GM12801 (cell line): Measurements from ENCODE around the gene FBXO21.

Experiments used
- CTCF ChIP-seq: IDR thresholded peaks from one replicate; pipeline ENCODE4 v1.5.1; 2011; ENCODE audit warnings: control low read depth; ENCODE audit not compliant: insufficient read length; ENCODE audit errors: extremely low read depth

FBXO21 gene

DNA sequence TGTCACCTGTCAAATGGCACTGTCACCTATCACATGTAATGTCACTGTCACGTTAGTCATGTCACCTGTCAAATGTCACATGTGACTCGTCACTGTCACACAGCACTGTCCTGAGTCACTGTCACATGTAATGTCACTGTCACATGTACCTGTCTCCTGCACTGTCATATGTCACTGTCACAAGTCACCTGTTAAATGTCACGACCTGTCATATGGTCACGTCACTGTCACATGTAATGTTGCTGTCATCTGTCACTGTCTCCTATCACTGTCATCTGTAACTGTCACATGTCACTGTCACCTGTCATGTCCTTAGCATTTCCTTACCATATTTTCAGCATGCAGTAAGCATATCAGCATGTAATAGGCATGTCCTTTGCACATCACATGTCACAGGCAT lies 63.9 kb downstream of the FBXO21 start:
- no peak for TF ChIP-seq CTCF

- TF ChIP-seq CTCF = no peak
These were observed 64.5 kb downstream of the FBXO21 start for GRCh38 chr12:117125767-117126166.

- TF ChIP-seq CTCF = no peak
These were observed 65.0 kb downstream of the FBXO21 start for GRCh38 chr12:117125272-117125613.

DNA sequence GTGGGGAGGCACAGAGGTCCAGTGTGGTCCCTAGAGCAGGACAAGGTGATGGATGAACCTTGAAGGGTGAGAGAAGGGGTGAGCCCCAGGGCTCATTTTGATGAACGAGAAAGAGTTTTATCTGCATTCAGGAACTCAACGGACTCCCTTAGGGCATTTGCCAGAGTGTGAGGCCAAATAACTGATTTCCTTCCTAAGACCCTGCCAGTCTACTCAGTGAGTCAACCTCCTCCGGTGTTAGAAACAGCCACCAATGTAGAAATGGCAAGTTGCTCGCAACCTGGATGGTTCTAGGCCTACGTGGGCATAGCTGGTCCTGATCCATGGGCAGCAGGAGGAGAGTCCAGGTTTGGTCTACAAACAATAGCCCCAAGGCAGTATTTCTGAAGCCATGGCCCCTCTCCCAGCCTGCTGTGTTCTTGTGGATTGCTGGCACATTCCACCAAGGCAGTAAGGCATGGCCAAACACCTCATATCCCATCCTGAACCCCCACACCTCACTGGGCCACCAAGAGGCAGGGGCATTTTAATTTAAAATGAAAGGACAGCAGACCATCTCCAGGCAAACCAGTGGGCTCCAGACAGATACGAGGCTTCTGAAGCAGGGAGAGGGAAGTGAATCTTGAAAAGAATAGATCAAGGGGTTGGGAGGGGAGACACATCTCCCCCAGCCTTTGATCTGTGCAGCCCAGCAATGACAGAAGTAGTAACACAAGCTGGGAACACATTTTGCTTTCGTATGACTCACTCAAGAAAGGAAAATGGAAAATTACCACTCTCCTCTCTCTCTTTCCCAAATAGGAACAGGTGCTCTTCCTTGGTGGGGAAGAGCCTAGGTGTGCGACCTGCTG lies 65.6 kb downstream of the FBXO21 start:
- TF ChIP-seq CTCF = no peak

GRCh38 chr12:117121441-117121840 lies 68.8 kb downstream of the FBXO21 start:
- no peak for TF ChIP-seq CTCF

GRCh38 chr12:117120787-117121186 lies 69.5 kb downstream of the FBXO21 start:
- no peak for TF ChIP-seq CTCF

DNA sequence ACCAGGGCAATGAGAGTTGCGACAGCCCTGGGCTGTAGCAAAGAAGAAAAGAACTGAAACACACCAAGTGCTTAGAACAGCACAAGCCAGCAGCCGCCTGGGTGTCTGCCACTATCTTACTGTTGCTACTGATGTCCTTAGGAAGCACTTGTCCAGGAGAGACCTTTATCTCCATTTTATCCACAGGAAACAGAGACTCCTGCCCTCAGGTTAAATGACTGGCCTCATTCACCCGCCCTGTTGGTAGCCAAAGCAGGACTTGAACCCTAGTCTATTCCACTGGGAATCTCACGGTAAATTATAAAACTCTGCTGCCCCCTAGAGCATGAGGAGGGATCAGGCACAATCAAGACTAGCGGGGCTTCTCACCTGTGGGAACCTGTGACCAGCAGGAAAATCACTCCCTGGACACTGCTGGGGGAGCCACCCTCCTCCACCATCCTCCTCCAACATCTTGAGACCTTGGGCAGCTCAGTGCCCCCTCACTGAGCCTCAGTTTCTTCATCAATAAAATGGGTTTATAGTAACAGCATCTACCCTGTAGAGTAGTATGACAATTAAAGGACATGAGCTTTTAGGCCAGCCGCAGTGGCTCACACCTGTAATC lies 70.6 kb downstream of the FBXO21 start:
- no peak for TF ChIP-seq CTCF
